SK-N-SH (cell line): Measurements from ENCODE around the gene SLC7A1. TPM values are rescaled to one million over a fixed set of nuclear protein-coding genes. Genes with fewer than 3 reads are reported as not detected.

Experiments used
- CTCF ChIA-PET: fragments of 300-600, 350-600 bp; formaldehyde crosslinking; extraction: SDS; loops from one replicate; lab custom pipeline; 2021; lab: Yijun Ruan, JAX
- POLR2A ChIA-PET: fragments of 350-600 bp; sonication (Branson Sonifier 250); formaldehyde crosslinking; extraction: SDS; loops from one replicate; lab custom pipeline; 2020; ENCODE audit warnings: antibody characterized with exemption, inconsistent platforms; lab: Yijun Ruan, JAX
- DNase-seq: peaks from one replicate; pipeline ENCODE4 v3.0.0; 2012
- H2AFZ ChIP-seq: fragments of 200-600 bp; sonication (generic); 2 replicates; pipeline ENCODE4 v1.8.1; 2016; ENCODE audit warnings: antibody characterized with exemption, mild to moderate bottlenecking, low read depth
- H3F3A ChIP-seq: fragments of 200-600 bp; sonication (generic); replicated peaks from 2 replicates; pipeline ENCODE3; 2016; ENCODE audit warnings: antibody characterized with exemption, mild to moderate bottlenecking; ENCODE audit not compliant: insufficient read depth
- H3K27ac ChIP-seq, 2 experiments: fragments of 200-500 bp in 1 of 2; fragments of 200-600 bp in 1 of 2; sonication (Bioruptor generic) in 1 of 2; sonication (generic), shearing (Covaris generic) in 1 of 2; 2 replicates each; pipeline versions ENCODE4 v1.5.1 to v1.6.1; 2014 to 2016; ENCODE audit warnings: low read depth in 2 of 2, inconsistent platforms in 1 of 2, low read length in 1 of 2, mild to moderate bottlenecking in 1 of 2, mixed read lengths in 1 of 2
- H3K27me3 ChIP-seq: fragments of 200-600 bp; sonication (generic), shearing (Covaris generic); 2 replicates; pipeline ENCODE4 v1.6.1; 2016; ENCODE audit warnings: mixed run types; ENCODE audit not compliant: insufficient read depth
- H3K36me3 ChIP-seq, 2 experiments: fragments of 200-500 bp in 1 of 2; fragments of 200-600 bp in 1 of 2; sonication (Bioruptor generic) in 1 of 2; sonication (generic) in 1 of 2; replicated peaks in 1 of 2; 2 replicates each; pipeline versions ENCODE3 to v1.5.1; 2014 to 2016; ENCODE audit warnings: low read length in 1 of 2, mild to moderate bottlenecking in 1 of 2; ENCODE audit not compliant: insufficient read depth in 2 of 2, control insufficient read depth in 1 of 2
- H3K4me1 ChIP-seq, 2 experiments: fragments of 200-500 bp in 1 of 2; fragments of 200-600 bp in 1 of 2; sonication (Bioruptor generic) in 1 of 2; sonication (generic), shearing (Covaris generic) in 1 of 2; 2 replicates each; pipeline versions ENCODE4 v1.5.1 to v1.6.1; 2014 to 2016; ENCODE audit warnings: low read depth in 1 of 2, low read length in 1 of 2, mixed run types in 1 of 2; ENCODE audit not compliant: insufficient read depth in 2 of 2, control insufficient read depth in 1 of 2
- H3K4me2 ChIP-seq: fragments of 200-600 bp; sonication (generic), shearing (Covaris generic); 2 replicates; pipeline ENCODE4 v1.6.1; 2017; ENCODE audit warnings: mixed run types
- H3K4me3 ChIP-seq, 2 experiments: fragments of 200-500 bp in 1 of 2; fragments of 200-600 bp in 1 of 2; sonication (Bioruptor generic) in 1 of 2; sonication (generic), shearing (Covaris generic) in 1 of 2; 2 replicates each; pipeline versions ENCODE4 v1.5.1 to v1.8.1; 2014 to 2016; ENCODE audit warnings: low read depth in 2 of 2, inconsistent platforms in 1 of 2, low read length in 1 of 2, mild to moderate bottlenecking in 1 of 2, mixed read lengths in 1 of 2, moderate library complexity in 1 of 2
- H3K79me2 ChIP-seq: fragments of 200-600 bp; sonication (generic); 2 replicates; pipeline ENCODE4 v1.8.1; 2017; ENCODE audit warnings: mild to moderate bottlenecking; ENCODE audit not compliant: insufficient read depth
- H3K9ac ChIP-seq: fragments of 200-600 bp; sonication (generic); 2 replicates; pipeline ENCODE4 v1.6.1; 2017; ENCODE audit warnings: mixed run types
- H3K9me2 ChIP-seq: fragments of 200-600 bp; sonication (generic); 2 replicates; pipeline ENCODE4 v1.6.1; 2017; ENCODE audit warnings: mixed run types
- H3K9me3 ChIP-seq: fragments of 200-600 bp; sonication (generic); 2 replicates; pipeline ENCODE4 v1.6.1; 2017; ENCODE audit warnings: mixed run types, mild to moderate bottlenecking, moderate library complexity
- H4K20me1 ChIP-seq: fragments of 200-600 bp; sonication (generic); 2 replicates; pipeline ENCODE4 v1.6.1; 2017; ENCODE audit warnings: mild to moderate bottlenecking, mixed run types; ENCODE audit not compliant: insufficient read depth
- CHD2 ChIP-seq: fragments of 150-350 bp; IDR thresholded peaks from 2 replicates; pipeline ENCODE4 v1.6.1; 2018; ENCODE audit warnings: low read length; ENCODE audit not compliant: partially characterized antibody
- ELF1 ChIP-seq: IDR thresholded peaks from 2 replicates; pipeline ENCODE4 v1.4.0; 2012
- EZH2phosphoT487 ChIP-seq: fragments of 200-600 bp; sonication (generic); IDR thresholded peaks from 2 replicates; pipeline ENCODE4 v1.6.1; 2017; ENCODE audit warnings: low read depth, mixed run types, mild to moderate bottlenecking, antibody characterized with exemption, moderate library complexity, borderline replicate concordance
- FOXJ3 ChIP-seq: sonication (generic); formaldehyde crosslinking; IDR thresholded peaks from 2 replicates; pipeline ENCODE4 v1.5.1; 2020; ENCODE audit warnings: mild to moderate bottlenecking, missing genetic modification reagents
- GATA2 ChIP-seq: sonication (generic); formaldehyde crosslinking; IDR thresholded peaks from 2 replicates; pipeline ENCODE4 v1.5.0; 2020; ENCODE audit warnings: mild to moderate bottlenecking, missing genetic modification reagents
- JUND ChIP-seq: IDR thresholded peaks from 2 replicates; pipeline ENCODE4 v1.4.0; 2012
- MAX ChIP-seq: IDR thresholded peaks from 2 replicates; pipeline ENCODE4 v1.4.0; 2012; ENCODE audit warnings: low read depth
- NFIC ChIP-seq: IDR thresholded peaks from 2 replicates; pipeline ENCODE4 v1.4.0; 2012; ENCODE audit warnings: borderline replicate concordance
- RAD21 ChIP-seq: IDR thresholded peaks from 2 replicates; pipeline ENCODE4 v1.6.1; 2012; ENCODE audit warnings: mild to moderate bottlenecking, low read length
- RCOR1 ChIP-seq: fragments of 150-350 bp; IDR thresholded peaks from 2 replicates; pipeline ENCODE4 v1.6.1; 2017; ENCODE audit warnings: antibody characterized with exemption, low read length
- RXRA ChIP-seq: IDR thresholded peaks from 2 replicates; pipeline ENCODE4 v1.4.0; 2012; ENCODE audit warnings: low read depth, mild to moderate bottlenecking, borderline replicate concordance
- SMC3 ChIP-seq: IDR thresholded peaks from 2 replicates; pipeline ENCODE4 v1.6.1; 2012; ENCODE audit warnings: low read depth, low read length, improper control_type of control experiment
- TAF1 ChIP-seq: IDR thresholded peaks from 2 replicates; pipeline ENCODE4 v1.6.1; 2012; ENCODE audit warnings: low read depth, mild to moderate bottlenecking, low read length, moderate library complexity, borderline replicate concordance
- TCF12 ChIP-seq: IDR thresholded peaks from 2 replicates; pipeline ENCODE4 v1.4.0; 2012
- TEAD4 ChIP-seq: IDR thresholded peaks from 2 replicates; pipeline ENCODE4 v1.4.0; 2012; ENCODE audit warnings: mild to moderate bottlenecking, borderline replicate concordance; ENCODE audit not compliant: insufficient read depth
- YY1 ChIP-seq: IDR thresholded peaks from 2 replicates; pipeline ENCODE4 v1.4.0; 2012; ENCODE audit warnings: low read depth, mild to moderate bottlenecking
- ZBTB33 ChIP-seq: IDR thresholded peaks from 2 replicates; pipeline ENCODE4 v1.4.0; 2012; ENCODE audit warnings: low read depth, borderline replicate concordance
- WGBS: methylation state at CpG from one replicate; pipeline ENCODE4 v1.1.6; 2017; ENCODE audit warnings: low lambda C conversion rate; 5-methylcytosine and 5-hydroxymethylcytosine counted together
- polyA plus RNA-seq, 3 experiments: library from polyadenylated mRNA; depleted of rRNA; stranded (reverse); fragments of >200 nt; gene quantifications; 2 replicates each; pipeline ENCODE4 v1.2.3, GENCODE V29; 2012

Gene SLC7A1
- polyA plus RNA-seq, 1 of the 3 experiments (the other 2 are of a cell fraction), result 14.0 TPM

- CTCF ChIA-PET, result interaction anchor here (0.7 to 3.0 kb wide), 2 partner anchors 62 to 545 kb away, joined by 3 to 13 read pairs; no protein-coding TSS in a partner anchor
- DNase-seq, result no peak
- TF ChIP-seq SMC3 (no peak), GATA2 (CRISPR knock-in tag) (no peak), CHD2 (no peak), RAD21 (no peak), EZH2phosphoT487 (no peak), TCF12 (no peak), ELF1 (no peak), JUND (no peak), RXRA (no peak), TAF1 (no peak), YY1 (no peak), FOXJ3 (CRISPR knock-in tag) (no peak), RCOR1 (no peak), ZBTB33 (no peak), MAX (no peak), NFIC (no peak), TEAD4 (no peak)
- TF ChIP-seq, all 33 proteins: peak for 0
- no peaks in the 10 kb centered on the region for H3K9me2 ChIP-seq
- POLR2A ChIA-PET, result no interaction called here
- no peak overlapping the region for H3K4me3 ChIP-seq
- H3F3A ChIP-seq, result peaks cover 4% of the 10 kb centered on the region
- H3K9ac ChIP-seq, result no peak overlapping the region
- H4K20me1 ChIP-seq, result peaks cover 96% of the 10 kb centered on the region
- H3K27me3 ChIP-seq, result no peaks in the 10 kb centered on the region
- peaks cover 2 to 6% of the 10 kb centered on the region in 2 experiments for H3K36me3 ChIP-seq
- WGBS, result 90% methylated on average over 10 of the region's 15 CpGs
- peak overlapping the region in 1 of 2 experiments; percentile 75; a peak in 2 of 4 replicates for H3K27ac ChIP-seq
- no peak overlapping the region for H2AFZ ChIP-seq
- H3K9me3 ChIP-seq, result no peaks in the 10 kb centered on the region
- peaks cover 7 to 34% of the 10 kb centered on the region in 2 experiments; a peak in 3 of 4 replicates for H3K4me1 ChIP-seq
- H3K79me2 ChIP-seq, result peaks cover 100% of the 10 kb centered on the region
- no peak overlapping the region for H3K4me2 ChIP-seq
Measured at GRCh38 chr13:29570051-29570654, 25.3 kb downstream of the SLC7A1 start.
